HepG2 (cell line): ENCODE data around the gene CCDC154. TPM values are rescaled to one million over a fixed set of nuclear protein-coding genes. Genes with fewer than 3 reads are reported as not detected.

Experiments
- KDM1A ChIP-seq: IDR thresholded peaks from 2 replicates; pipeline ENCODE4 v1.6.1; 2016; ENCODE audit warnings: missing compliant biosample characterization
- MATR3 ChIP-seq: sonication (generic); formaldehyde crosslinking; IDR thresholded peaks from 2 replicates; pipeline ENCODE4 v1.4.0; 2020; ENCODE audit warnings: missing genetic modification reagents
- PCBP1 ChIP-seq: fragments of 200-400 bp; formaldehyde crosslinking; IDR thresholded peaks from 2 replicates; pipeline ENCODE4 v1.6.1; 2017; ENCODE audit warnings: mild to moderate bottlenecking, low read depth, low read length, borderline replicate concordance
- PRMT3 ChIP-seq: sonication (generic); formaldehyde crosslinking; IDR thresholded peaks from 2 replicates; pipeline ENCODE4 v1.8.1; 2022; ENCODE audit warnings: low read depth, mild to moderate bottlenecking, moderate library complexity, missing genetic modification reagents, borderline replicate concordance
- RFXANK ChIP-seq: IDR thresholded peaks from 2 replicates; pipeline ENCODE4 v1.6.1; 2016
- ZNF121 ChIP-seq: sonication (generic); formaldehyde crosslinking; IDR thresholded peaks from 2 replicates; pipeline ENCODE4 v1.5.0; 2020; ENCODE audit warnings: mild to moderate bottlenecking, missing genetic modification reagents
- ZNF24 ChIP-seq: fragments of 450-650 bp; IDR thresholded peaks from 2 replicates; pipeline ENCODE4 v1.6.1; 2017; ENCODE audit warnings: antibody characterized with exemption, mild to moderate bottlenecking
- ZNF282 ChIP-seq: fragments of 450-650 bp; IDR thresholded peaks from 2 replicates; pipeline ENCODE4 v1.6.1; 2018; ENCODE audit not compliant: partially characterized antibody
- ZNF350 ChIP-seq: sonication (generic); formaldehyde crosslinking; IDR thresholded peaks from 2 replicates; pipeline ENCODE4 v1.4.0; 2020; ENCODE audit warnings: mild to moderate bottlenecking, low read depth, missing genetic modification reagents, borderline replicate concordance
- ZNF609 ChIP-seq: sonication (generic); formaldehyde crosslinking; IDR thresholded peaks from 2 replicates; pipeline ENCODE4 v1.4.0; 2020; ENCODE audit warnings: mild to moderate bottlenecking, missing genetic modification reagents, borderline replicate concordance
- polyA plus RNA-seq, 8 experiments: library from polyadenylated mRNA; depleted of rRNA in 3 of 8; stranded (reverse) in 7 of 8; unstranded in 1 of 8; fragments of >200 nt; fragmentation: Illumina TruSeq in 4 of 8; extraction: Trizol in 4 of 8; gene quantifications; 2 replicates each; pipeline versions ENCODE4 v1.2.1 to v1.2.3, GENCODE V29; 2011 to 2016; ENCODE audit warnings: low read depth in 4 of 8, missing spikeins in 1 of 8, mixed read lengths in 1 of 8; ENCODE audit not compliant: insufficient read depth in 1 of 8
- total RNA-seq, 5 experiments: library from RNA; depleted of rRNA; stranded (reverse); fragments of >200 nt; fragmentation: Illumina TruSeq; extraction: Trizol; gene quantifications; 2 replicates each; pipeline ENCODE4 v1.2.3, GENCODE V29; 2016; ENCODE audit warnings: low read depth in 1 of 5
- TF ChIP-seq, protein P1 (sequence below): sonication (generic); formaldehyde crosslinking; IDR thresholded peaks from 2 replicates; pipeline ENCODE4 v1.4.0; 2020; ENCODE audit warnings: missing genetic modification reagents
- TF ChIP-seq, protein P2 (sequence below): sonication (generic); formaldehyde crosslinking; IDR thresholded peaks from 2 replicates; pipeline ENCODE4 v1.4.0; 2020; ENCODE audit warnings: missing genetic modification reagents, borderline replicate concordance
- TF ChIP-seq, protein P3 (sequence below): sonication (generic); formaldehyde crosslinking; IDR thresholded peaks from 2 replicates; pipeline ENCODE4 v1.5.0; 2020; ENCODE audit warnings: mild to moderate bottlenecking, missing genetic modification reagents, borderline replicate concordance

The CCDC154 gene
- total and polyA plus RNA-seq, 2 of the 13 experiments (the other 11 are each of a cell fraction or from before 2014, with no cell fraction given), result 0.92 to 1.5 TPM

DNA sequence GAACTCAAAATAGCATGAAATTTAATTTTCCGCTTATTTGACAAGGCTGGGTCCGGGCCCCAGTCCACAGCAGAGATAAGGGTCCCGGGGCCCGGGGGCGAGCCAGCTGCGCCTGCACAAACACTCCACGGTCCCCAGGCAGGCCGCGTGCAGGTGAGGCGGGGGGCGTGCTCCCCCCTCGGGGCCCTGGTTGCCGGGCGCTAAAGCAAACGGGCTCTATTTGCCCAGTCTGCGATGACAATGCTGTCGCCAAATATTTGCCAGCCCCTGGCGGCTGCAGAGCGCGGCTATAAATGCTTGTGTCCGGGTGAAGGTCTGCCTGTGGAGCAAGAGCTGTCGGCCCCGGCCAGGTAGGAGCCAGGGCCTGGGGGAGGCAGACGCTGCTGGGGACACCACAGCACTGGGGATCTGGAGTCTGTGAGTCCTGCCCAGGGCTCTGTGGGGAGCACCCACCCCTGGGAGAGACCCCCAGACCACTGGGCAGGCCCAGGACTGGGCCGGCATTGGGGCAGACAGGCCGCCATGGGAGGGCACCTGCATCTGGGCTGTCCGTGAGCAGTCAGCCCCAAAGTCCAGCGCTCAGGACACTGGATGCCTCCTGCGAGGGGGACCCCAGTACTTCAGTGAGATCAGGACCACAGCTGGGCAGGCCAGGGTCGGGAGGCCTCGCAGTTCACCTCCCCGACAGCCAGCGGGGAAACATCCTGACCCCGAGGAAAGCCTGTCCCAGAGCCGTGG, 13.4 kb downstream of the CCDC154 start, which contains the start of gene PERCC1 (continued):
- no peak for TF ChIP-seq PRMT3 (CRISPR knock-in tag)
- TF ChIP-seq, protein P1, sequence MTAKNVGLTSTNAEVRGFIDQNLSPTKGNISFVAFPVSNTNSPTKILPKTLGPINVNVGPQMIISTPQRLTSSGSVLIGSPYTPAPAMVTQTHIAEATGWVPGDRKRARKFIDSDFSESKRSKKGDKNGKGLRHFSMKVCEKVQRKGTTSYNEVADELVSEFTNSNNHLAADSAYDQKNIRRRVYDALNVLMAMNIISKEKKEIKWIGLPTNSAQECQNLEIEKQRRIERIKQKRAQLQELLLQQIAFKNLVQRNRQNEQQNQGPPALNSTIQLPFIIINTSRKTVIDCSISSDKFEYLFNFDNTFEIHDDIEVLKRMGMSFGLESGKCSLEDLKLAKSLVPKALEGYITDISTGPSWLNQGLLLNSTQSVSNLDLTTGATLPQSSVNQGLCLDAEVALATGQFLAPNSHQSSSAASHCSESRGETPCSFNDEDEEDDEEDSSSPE (CRISPR knock-in tag), result peak; percentile 60
- TF ChIP-seq, protein P2, sequence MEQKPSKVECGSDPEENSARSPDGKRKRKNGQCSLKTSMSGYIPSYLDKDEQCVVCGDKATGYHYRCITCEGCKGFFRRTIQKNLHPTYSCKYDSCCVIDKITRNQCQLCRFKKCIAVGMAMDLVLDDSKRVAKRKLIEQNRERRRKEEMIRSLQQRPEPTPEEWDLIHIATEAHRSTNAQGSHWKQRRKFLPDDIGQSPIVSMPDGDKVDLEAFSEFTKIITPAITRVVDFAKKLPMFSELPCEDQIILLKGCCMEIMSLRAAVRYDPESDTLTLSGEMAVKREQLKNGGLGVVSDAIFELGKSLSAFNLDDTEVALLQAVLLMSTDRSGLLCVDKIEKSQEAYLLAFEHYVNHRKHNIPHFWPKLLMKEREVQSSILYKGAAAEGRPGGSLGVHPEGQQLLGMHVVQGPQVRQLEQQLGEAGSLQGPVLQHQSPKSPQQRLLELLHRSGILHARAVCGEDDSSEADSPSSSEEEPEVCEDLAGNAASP (CRISPR knock-in tag), result peak; percentile 48; the same call in 1 of the 2 replicates
- TF ChIP-seq MATR3 (CRISPR knock-in tag), result no peak
- TF ChIP-seq ZNF282, result no peak
- 0 out of 2 replicates have a peak, but pooled peaks have one; percentile 32 for TF ChIP-seq ZNF121
- TF ChIP-seq ZNF350, result peak; percentile 62
- TF ChIP-seq RFXANK (CRISPR knock-in tag), result no peak
- TF ChIP-seq PCBP1, result 0 out of 2 replicates have a peak, but pooled peaks have one; percentile 77
- TF ChIP-seq ZNF609 (CRISPR knock-in tag), result peak; percentile 96
- no peak for TF ChIP-seq ZNF24
- TF ChIP-seq KDM1A (CRISPR knock-in tag), result no peak
- TF ChIP-seq, protein P3, sequence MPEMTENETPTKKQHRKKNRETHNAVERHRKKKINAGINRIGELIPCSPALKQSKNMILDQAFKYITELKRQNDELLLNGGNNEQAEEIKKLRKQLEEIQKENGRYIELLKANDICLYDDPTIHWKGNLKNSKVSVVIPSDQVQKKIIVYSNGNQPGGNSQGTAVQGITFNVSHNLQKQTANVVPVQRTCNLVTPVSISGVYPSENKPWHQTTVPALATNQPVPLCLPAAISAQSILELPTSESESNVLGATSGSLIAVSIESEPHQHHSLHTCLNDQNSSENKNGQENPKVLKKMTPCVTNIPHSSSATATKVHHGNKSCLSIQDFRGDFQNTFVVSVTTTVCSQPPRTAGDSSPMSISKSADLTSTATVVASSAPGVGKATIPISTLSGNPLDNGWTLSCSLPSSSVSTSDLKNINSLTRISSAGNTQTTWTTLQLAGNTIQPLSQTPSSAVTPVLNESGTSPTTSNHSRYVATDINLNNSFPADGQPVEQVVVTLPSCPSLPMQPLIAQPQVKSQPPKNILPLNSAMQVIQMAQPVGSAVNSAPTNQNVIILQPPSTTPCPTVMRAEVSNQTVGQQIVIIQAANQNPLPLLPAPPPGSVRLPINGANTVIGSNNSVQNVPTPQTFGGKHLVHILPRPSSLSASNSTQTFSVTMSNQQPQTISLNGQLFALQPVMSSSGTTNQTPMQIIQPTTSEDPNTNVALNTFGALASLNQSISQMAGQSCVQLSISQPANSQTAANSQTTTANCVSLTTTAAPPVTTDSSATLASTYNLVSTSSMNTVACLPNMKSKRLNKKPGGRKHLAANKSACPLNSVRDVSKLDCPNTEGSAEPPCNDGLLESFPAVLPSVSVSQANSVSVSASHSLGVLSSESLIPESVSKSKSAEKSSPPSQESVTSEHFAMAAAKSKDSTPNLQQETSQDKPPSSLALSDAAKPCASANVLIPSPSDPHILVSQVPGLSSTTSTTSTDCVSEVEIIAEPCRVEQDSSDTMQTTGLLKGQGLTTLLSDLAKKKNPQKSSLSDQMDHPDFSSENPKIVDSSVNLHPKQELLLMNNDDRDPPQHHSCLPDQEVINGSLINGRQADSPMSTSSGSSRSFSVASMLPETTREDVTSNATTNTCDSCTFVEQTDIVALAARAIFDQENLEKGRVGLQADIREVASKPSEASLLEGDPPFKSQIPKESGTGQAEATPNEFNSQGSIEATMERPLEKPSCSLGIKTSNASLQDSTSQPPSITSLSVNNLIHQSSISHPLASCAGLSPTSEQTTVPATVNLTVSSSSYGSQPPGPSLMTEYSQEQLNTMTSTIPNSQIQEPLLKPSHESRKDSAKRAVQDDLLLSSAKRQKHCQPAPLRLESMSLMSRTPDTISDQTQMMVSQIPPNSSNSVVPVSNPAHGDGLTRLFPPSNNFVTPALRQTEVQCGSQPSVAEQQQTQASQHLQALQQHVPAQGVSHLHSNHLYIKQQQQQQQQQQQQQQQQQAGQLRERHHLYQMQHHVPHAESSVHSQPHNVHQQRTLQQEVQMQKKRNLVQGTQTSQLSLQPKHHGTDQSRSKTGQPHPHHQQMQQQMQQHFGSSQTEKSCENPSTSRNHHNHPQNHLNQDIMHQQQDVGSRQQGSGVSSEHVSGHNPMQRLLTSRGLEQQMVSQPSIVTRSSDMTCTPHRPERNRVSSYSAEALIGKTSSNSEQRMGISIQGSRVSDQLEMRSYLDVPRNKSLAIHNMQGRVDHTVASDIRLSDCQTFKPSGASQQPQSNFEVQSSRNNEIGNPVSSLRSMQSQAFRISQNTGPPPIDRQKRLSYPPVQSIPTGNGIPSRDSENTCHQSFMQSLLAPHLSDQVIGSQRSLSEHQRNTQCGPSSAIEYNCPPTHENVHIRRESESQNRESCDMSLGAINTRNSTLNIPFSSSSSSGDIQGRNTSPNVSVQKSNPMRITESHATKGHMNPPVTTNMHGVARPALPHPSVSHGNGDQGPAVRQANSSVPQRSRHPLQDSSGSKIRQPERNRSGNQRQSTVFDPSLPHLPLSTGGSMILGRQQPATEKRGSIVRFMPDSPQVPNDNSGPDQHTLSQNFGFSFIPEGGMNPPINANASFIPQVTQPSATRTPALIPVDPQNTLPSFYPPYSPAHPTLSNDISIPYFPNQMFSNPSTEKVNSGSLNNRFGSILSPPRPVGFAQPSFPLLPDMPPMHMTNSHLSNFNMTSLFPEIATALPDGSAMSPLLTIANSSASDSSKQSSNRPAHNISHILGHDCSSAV (CRISPR knock-in tag), result no peak
